DND-41 (cell line): ENCODE data around the gene PRPF40B.

Experiments
- ATAC-seq: fragments of 200-7000 bp; cut with Tn5 transposase; 3 replicates; pipeline ENCODE4 v1.9.1; 2021; ENCODE audit warnings: low read depth; ENCODE audit not compliant: insufficient read depth
- DNase-seq: peaks from one replicate; pipeline ENCODE4 v3.0.0-alpha.2; 2020
- H2AFZ ChIP-seq: 2 replicates; pipeline ENCODE4 v1.6.0; 2012; ENCODE audit warnings: low read depth, low read length
- H3K27ac ChIP-seq: 2 replicates; pipeline ENCODE4 v1.5.1; 2012; ENCODE audit warnings: low read length, inconsistent platforms
- H3K27me3 ChIP-seq: fragments of 200-600 bp; sonication (generic); 2 replicates; pipeline ENCODE4 v1.6.0; 2012; ENCODE audit warnings: low read length, mild to moderate bottlenecking, inconsistent platforms; ENCODE audit not compliant: insufficient read depth, poor library complexity
- H3K36me3 ChIP-seq: 2 replicates; pipeline ENCODE4 v1.5.1; 2012; ENCODE audit warnings: low read length, inconsistent platforms; ENCODE audit not compliant: insufficient read depth
- H3K4me1 ChIP-seq: 2 replicates; pipeline ENCODE4 v1.5.1; 2012; ENCODE audit warnings: mild to moderate bottlenecking, low read length; ENCODE audit not compliant: insufficient read depth
- H3K4me2 ChIP-seq: 2 replicates; pipeline ENCODE4 v1.6.0; 2012; ENCODE audit warnings: mild to moderate bottlenecking, moderate library complexity, low read length, inconsistent platforms; ENCODE audit not compliant: insufficient read depth
- H3K4me3 ChIP-seq, 2 experiments: fragments of 200-600 bp in 1 of 2; shearing (Covaris generic) in 1 of 2; 2 replicates each; pipeline ENCODE4 v1.5.1; 2012 to 2016; ENCODE audit warnings: inconsistent platforms in 2 of 2, low read length in 2 of 2, mild to moderate bottlenecking in 2 of 2, low read depth in 1 of 2, moderate library complexity in 1 of 2
- H3K79me2 ChIP-seq: 2 replicates; pipeline ENCODE4 v1.6.0; 2012; ENCODE audit warnings: low read length, inconsistent platforms; ENCODE audit not compliant: insufficient read depth
- H3K9ac ChIP-seq: 2 replicates; pipeline ENCODE4 v1.6.0; 2012; ENCODE audit warnings: low read depth, mild to moderate bottlenecking, inconsistent platforms, low read length, moderate library complexity
- H3K9me3 ChIP-seq: 2 replicates; pipeline ENCODE4 v1.5.1; 2012; ENCODE audit warnings: low read length, moderate library complexity, mild to moderate bottlenecking, inconsistent platforms; ENCODE audit not compliant: insufficient read depth, severe bottlenecking
- H4K20me1 ChIP-seq: 2 replicates; pipeline ENCODE4 v1.6.0; 2012; ENCODE audit warnings: low read length; ENCODE audit not compliant: insufficient read depth
- EZH2 ChIP-seq: IDR thresholded peaks from 3 replicates; pipeline ENCODE4 v1.6.1; 2012; ENCODE audit warnings: borderline replicate concordance, low read depth, mild to moderate bottlenecking, moderate library complexity, low read length, inconsistent platforms; ENCODE audit not compliant: severe bottlenecking
- TF ChIP-seq, protein P1 (sequence below): IDR thresholded peaks from 2 replicates; pipeline ENCODE4 v1.5.1; 2012; ENCODE audit warnings: borderline replicate concordance, low read length, moderate library complexity, mild to moderate bottlenecking; ENCODE audit not compliant: poor library complexity, severe bottlenecking; ENCODE audit errors: extremely low read depth

PRPF40B gene

GRCh38 chr12:49636574-49636973 is 13.2 kb downstream of the PRPF40B start:
- no peak overlapping the region for H3K27ac ChIP-seq
- H3K27me3 ChIP-seq: no peaks in the 10 kb centered on the region
- H3K4me2 ChIP-seq: no peak overlapping the region
- DNase-seq (no peak), ATAC-seq (no peak)
- no peaks in the 10 kb centered on the region; the same call in 1 of the 2 replicates for H4K20me1 ChIP-seq
- no peaks in the 10 kb centered on the region for H3K9me3 ChIP-seq
- H3K36me3 ChIP-seq: no peaks in the 10 kb centered on the region
- H3K4me1 ChIP-seq: peaks cover 8% of the 10 kb centered on the region; the same call in 1 of the 2 replicates
- no peak overlapping the region for H3K4me3 ChIP-seq
- TF ChIP-seq, protein P1, sequence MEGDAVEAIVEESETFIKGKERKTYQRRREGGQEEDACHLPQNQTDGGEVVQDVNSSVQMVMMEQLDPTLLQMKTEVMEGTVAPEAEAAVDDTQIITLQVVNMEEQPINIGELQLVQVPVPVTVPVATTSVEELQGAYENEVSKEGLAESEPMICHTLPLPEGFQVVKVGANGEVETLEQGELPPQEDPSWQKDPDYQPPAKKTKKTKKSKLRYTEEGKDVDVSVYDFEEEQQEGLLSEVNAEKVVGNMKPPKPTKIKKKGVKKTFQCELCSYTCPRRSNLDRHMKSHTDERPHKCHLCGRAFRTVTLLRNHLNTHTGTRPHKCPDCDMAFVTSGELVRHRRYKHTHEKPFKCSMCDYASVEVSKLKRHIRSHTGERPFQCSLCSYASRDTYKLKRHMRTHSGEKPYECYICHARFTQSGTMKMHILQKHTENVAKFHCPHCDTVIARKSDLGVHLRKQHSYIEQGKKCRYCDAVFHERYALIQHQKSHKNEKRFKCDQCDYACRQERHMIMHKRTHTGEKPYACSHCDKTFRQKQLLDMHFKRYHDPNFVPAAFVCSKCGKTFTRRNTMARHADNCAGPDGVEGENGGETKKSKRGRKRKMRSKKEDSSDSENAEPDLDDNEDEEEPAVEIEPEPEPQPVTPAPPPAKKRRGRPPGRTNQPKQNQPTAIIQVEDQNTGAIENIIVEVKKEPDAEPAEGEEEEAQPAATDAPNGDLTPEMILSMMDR: no peak
- TF ChIP-seq EZH2: no peak
- no peak overlapping the region for H2AFZ ChIP-seq
- H3K9ac ChIP-seq: no peak overlapping the region
- no peaks in the 10 kb centered on the region for H3K79me2 ChIP-seq

DNA sequence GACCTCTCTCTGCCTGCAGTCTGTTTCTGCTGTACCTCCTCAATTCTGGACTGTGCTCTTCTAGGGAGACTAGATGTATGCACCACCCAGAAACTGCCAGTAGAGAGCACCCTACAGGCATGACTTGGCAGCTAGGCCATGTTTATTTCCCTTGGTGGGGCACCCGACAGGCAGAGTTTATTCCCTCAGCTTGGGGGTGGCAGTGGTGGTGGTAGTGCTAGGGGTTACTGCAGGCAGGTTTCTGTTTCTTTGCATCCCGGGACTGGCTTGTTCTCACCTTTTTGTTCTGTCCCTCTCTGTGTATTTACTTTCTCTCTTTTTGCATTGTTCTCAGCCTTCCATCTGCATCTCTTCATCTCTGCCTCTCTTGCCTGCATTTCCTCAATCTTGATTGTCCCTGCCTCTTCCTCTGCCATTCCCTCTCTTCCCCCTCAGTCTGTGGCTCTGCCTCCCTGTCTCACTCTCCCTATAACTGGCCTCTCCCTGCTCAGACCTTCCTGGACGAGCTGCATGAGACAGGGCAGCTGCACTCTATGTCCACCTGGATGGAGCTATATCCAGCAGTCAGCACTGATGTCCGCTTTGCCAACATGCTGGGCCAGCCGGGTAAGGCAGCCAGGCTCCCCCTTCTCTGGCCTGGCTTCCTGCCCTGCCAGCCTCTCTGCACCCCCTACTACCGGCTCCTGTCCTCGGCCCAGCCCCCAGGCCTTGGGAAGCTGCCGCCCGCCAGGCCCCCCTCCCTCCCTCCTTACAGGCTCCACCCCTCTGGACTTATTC is 13.8 kb downstream of the PRPF40B start:
- TF ChIP-seq, protein P1: peak; percentile 93
- no peak for TF ChIP-seq EZH2
- H3K4me1 ChIP-seq: peaks cover 8% of the 10 kb centered on the region; the same call in 1 of the 2 replicates
- H3K79me2 ChIP-seq: no peaks in the 10 kb centered on the region
- no peak overlapping the region for H3K9ac ChIP-seq
- H3K4me2 ChIP-seq: no peak overlapping the region
- H3K4me3 ChIP-seq: no peak overlapping the region
- 0 out of 2 replicates have a peak overlapping the region, but pooled peaks have one; percentile 28 for H2AFZ ChIP-seq
- H4K20me1 ChIP-seq: no peaks in the 10 kb centered on the region; the same call in 1 of the 2 replicates
- no peaks in the 10 kb centered on the region for H3K36me3 ChIP-seq
- no peaks in the 10 kb centered on the region for H3K27me3 ChIP-seq
- ATAC-seq (peak; percentile 94), DNase-seq (peak; percentile 79)
- H3K27ac ChIP-seq: 0 out of 2 replicates have a peak overlapping the region, but pooled peaks have one; percentile 33
- no peaks in the 10 kb centered on the region for H3K9me3 ChIP-seq

GRCh38 chr12:49641748-49642369 is 18.5 kb downstream of the PRPF40B start:
- ATAC-seq (no peak), DNase-seq (no peak)
- no peak overlapping the region for H3K4me2 ChIP-seq
- H3K36me3 ChIP-seq: peaks cover 32% of the 10 kb centered on the region
- H3K27ac ChIP-seq: no peak overlapping the region
- no peak overlapping the region for H3K4me3 ChIP-seq
- no peaks in the 10 kb centered on the region for H4K20me1 ChIP-seq
- no peaks in the 10 kb centered on the region for H3K9me3 ChIP-seq
- no peak overlapping the region for H3K9ac ChIP-seq
- no peaks in the 10 kb centered on the region for H3K79me2 ChIP-seq
- peaks cover 11% of the 10 kb centered on the region for H3K4me1 ChIP-seq
- TF ChIP-seq, protein P1: no peak
- no peak for TF ChIP-seq EZH2
- H2AFZ ChIP-seq: no peak overlapping the region
- H3K27me3 ChIP-seq: no peaks in the 10 kb centered on the region
